H1 (cell line): ENCODE data around the gene LRP8.

Experiments
- CTCF ChIP-seq, 3 experiments: IDR thresholded peaks; 1 replicate in 2 of 3; 2 replicates in 1 of 3; pipeline versions ENCODE4 v1.5.1 to v1.6.1; 2011; ENCODE audit warnings: low read length in 3 of 3, mild to moderate bottlenecking in 3 of 3, inconsistent platforms in 2 of 3, low read depth in 1 of 3, moderate library complexity in 1 of 3; ENCODE audit not compliant: insufficient read depth in 1 of 3; ENCODE audit errors: control extremely low read depth in 1 of 3
- HDAC6 ChIP-seq: IDR thresholded peaks from one replicate; pipeline ENCODE4 v1.7.1; 2012; ENCODE audit warnings: low read depth, mild to moderate bottlenecking, inconsistent platforms, low read length, moderate library complexity
- POLR2A ChIP-seq, 2 experiments: IDR thresholded peaks; 1 replicate in 1 of 2; 2 replicates in 1 of 2; pipeline ENCODE4 v1.6.1; 2011; ENCODE audit warnings: low read depth in 2 of 2, low read length in 2 of 2, mild to moderate bottlenecking in 2 of 2; ENCODE audit errors: control extremely low read depth in 1 of 2
- TAF1 ChIP-seq: IDR thresholded peaks from 2 replicates; pipeline ENCODE4 v1.6.1; 2011; ENCODE audit warnings: mild to moderate bottlenecking, low read depth, low read length

- TF ChIP-seq POLR2A (IDR thresholded peaks at IDR 0.05; ENCODE audit: control extremely low read depth in 1 of 2, low read depth in 2 of 2, low read length in 2 of 2) (no peak), CTCF (IDR thresholded peaks at IDR 0.05; ENCODE audit: control extremely low read depth in 1 of 3, insufficient read depth in 1 of 3, low read depth in 1 of 3, low read length in 3 of 3) (peak in 2 of 3 experiments; percentile 34 to 56; a peak in 1 of 4 replicates), HDAC6 (no peak), TAF1 (no peak)
These were observed 61.8 kb downstream of the LRP8 start for GRCh38 chr1:53266038-53266437.
